ENCODE results near the gene RBMS2.

Gene RBMS2

GRCh38 chr12:56641219-56641618, 119.6 kb downstream of the RBMS2 start:
- TF ChIP-seq ZFX (IDR thresholded peaks at IDR 0.05; ENCODE audit: borderline replicate concordance) = no peak
- no peak for TF ChIP-seq CTCF (IDR thresholded peaks at IDR 0.05)

DNA sequence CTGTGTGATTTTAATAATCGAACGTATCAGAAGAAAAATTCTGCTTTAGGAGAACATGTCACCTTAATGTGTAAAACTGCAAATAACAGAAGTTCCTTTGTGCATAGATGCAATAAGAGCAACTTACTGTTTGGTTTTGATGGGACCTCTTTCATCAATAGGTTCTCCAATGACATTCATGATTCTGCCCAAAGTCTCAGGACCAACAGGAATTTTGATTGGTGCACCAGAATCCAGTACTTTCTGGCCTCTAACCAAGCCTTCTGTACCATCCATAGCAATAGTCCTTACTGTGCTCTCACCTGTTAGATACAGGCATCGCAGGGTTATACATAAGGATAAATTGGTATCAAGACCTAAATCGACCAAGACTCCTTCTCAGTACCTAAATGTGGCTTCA, 123.0 kb downstream of the RBMS2 start:
- peak overlapping the region; percentile 96 for H3K27ac ChIP-seq
- TF ChIP-seq ZFX (IDR thresholded peaks at IDR 0.05; ENCODE audit: borderline replicate concordance) (no peak), CTCF (IDR thresholded peaks at IDR 0.05) (no peak)

More at GRCh38 chr12:56641219-56641618, 119.6 kb downstream of the RBMS2 start:
- peak overlapping the region; percentile 96 for H3K27ac ChIP-seq

DNA sequence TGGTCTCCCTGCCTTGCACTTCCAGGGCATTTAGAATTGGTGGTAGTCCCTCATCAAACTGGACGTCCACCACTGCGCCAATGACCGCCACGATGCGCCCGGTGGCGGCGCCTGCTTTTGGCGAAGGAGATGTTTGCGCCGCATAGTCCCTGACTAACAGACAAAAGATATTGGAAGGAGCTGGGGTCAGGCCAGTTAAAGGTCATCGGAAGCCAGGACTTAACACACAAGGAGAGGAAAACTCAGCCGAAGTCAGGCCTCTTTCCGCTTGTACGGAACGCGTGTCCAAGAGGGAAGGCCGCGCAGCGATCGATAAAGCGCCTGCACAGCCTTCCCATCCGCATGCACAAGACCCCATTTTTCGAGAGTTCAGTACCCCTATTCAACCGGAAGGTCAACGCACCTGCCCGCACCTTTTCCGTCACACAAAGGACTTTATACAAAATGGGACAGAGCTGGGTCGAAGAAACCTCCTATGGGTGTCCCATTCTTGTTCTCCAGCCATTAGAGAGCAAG, 123.6 kb downstream of the RBMS2 start:
- no peak for TF ChIP-seq ZFX (IDR thresholded peaks at IDR 0.05; ENCODE audit: borderline replicate concordance)
- TF ChIP-seq CTCF (IDR thresholded peaks at IDR 0.05) = no peak
- H3K27ac ChIP-seq = peak overlapping the region; percentile 96
